ENCODE measurements around the gene KRTAP10-10.
"Not testable (repeated sequence)": the region's sequence is repeated elsewhere in the genome, so short reads cannot be mapped to it uniquely, and the experiment has no call there.

KRTAP10-10 gene

GRCh38 chr21:44640761-44641160, 3.6 kb downstream of the KRTAP10-10 start:
- no peak for DNase-seq

GRCh38 chr21:44643741-44644310, 6.7 kb downstream of the KRTAP10-10 start:
- no CpG with 5 or more reads among the region's 14 CpGs for WGBS (ENCODE audit: extremely low coverage, insufficient coverage, insufficient read length)
- no peak overlapping the region for H3K9ac ChIP-seq (ENCODE audit: low read length)
- H3K79me2 ChIP-seq (ENCODE audit: control insufficient read depth, insufficient read depth, low read length, poor library complexity): no peaks in the 10 kb centered on the region

More at GRCh38 chr21:44640761-44641160, 3.6 kb downstream of the KRTAP10-10 start:
- no peak overlapping the region for H3K4ac ChIP-seq (ENCODE audit: low read depth, low read length)
- WGBS (ENCODE audit: extremely low coverage, insufficient coverage, insufficient read length): no CpG with 5 or more reads among the region's 5 CpGs
- H3K4me2 ChIP-seq (ENCODE audit: low read length): no peak overlapping the region
- H4K12ac ChIP-seq (ENCODE audit: low read depth, low read length): no peak overlapping the region
- no peak overlapping the region for H3K14ac ChIP-seq (ENCODE audit: low read length)
- H3K27ac ChIP-seq (ENCODE audit: low read depth, low read length): no peak overlapping the region
- no peak overlapping the region for H3K4me3 ChIP-seq (ENCODE audit: low read depth, low read length)
- H3K4me1 ChIP-seq (ENCODE audit: control insufficient read depth in 1 of 2, insufficient read depth in 2 of 2, low read length in 2 of 2): no peaks in the 10 kb centered on the region
- no peak overlapping the region for H3K18ac ChIP-seq (ENCODE audit: low read length)
- no peak overlapping the region for H2AK5ac ChIP-seq (ENCODE audit: low read length)
- H2BK5ac ChIP-seq (ENCODE audit: low read depth, low read length, poor library complexity): no peak overlapping the region
- H4K8ac ChIP-seq (ENCODE audit: low read depth, low read length): no peak overlapping the region
- H3K9ac ChIP-seq (ENCODE audit: low read length): no peak overlapping the region
- H2BK120ac ChIP-seq (ENCODE audit: insufficient read depth, low read length, poor library complexity): no peak overlapping the region
- H3K36me3 ChIP-seq (ENCODE audit: control insufficient read depth in 1 of 2, insufficient read depth in 2 of 2, low read length in 2 of 2): no peaks in the 10 kb centered on the region
- no peaks in the 10 kb centered on the region for H3K9me3 ChIP-seq (ENCODE audit: insufficient read depth, low read depth, low read length)
- H4K91ac ChIP-seq (ENCODE audit: low read depth, low read length): no peak overlapping the region
- no peak overlapping the region for H2AFZ ChIP-seq (ENCODE audit: insufficient read depth, low read length, poor library complexity)
- no peak overlapping the region for H2BK12ac ChIP-seq (ENCODE audit: low read length)
- H3K23ac ChIP-seq (ENCODE audit: low read length): no peak overlapping the region
- no peaks in the 10 kb centered on the region for H3K79me1 ChIP-seq (ENCODE audit: low read length)
- no peaks in the 10 kb centered on the region for H3K79me2 ChIP-seq (ENCODE audit: control insufficient read depth, insufficient read depth, low read length, poor library complexity)
- no peaks in the 10 kb centered on the region for H3K27me3 ChIP-seq (ENCODE audit: insufficient read depth, low read length)

GRCh38 chr21:44644878-44645277, 7.7 kb downstream of the KRTAP10-10 start:
- Histone ChIP-seq H2AFZ (ENCODE audit: insufficient read depth, low read length, poor library complexity) (no peak overlapping the region), H4K8ac (ENCODE audit: low read depth, low read length) (no peak overlapping the region), H3K27me3 (ENCODE audit: insufficient read depth, low read length) (no peaks in the 10 kb centered on the region), H3K27ac (ENCODE audit: low read depth, low read length) (no peak overlapping the region), H3K4ac (ENCODE audit: low read depth, low read length) (no peak overlapping the region), H3K23ac (ENCODE audit: low read length) (no peak overlapping the region), H4K12ac (ENCODE audit: low read depth, low read length) (no peak overlapping the region), H3K9me3 (ENCODE audit: insufficient read depth, low read depth, low read length) (no peaks in the 10 kb centered on the region), H3K4me2 (ENCODE audit: low read length) (no peak overlapping the region), H3K18ac (ENCODE audit: low read length) (no peak overlapping the region), H2BK12ac (ENCODE audit: low read length) (no peak overlapping the region), H4K91ac (ENCODE audit: low read depth, low read length) (no peak overlapping the region), H3K14ac (ENCODE audit: low read length) (no peak overlapping the region), H3K36me3 (ENCODE audit: control insufficient read depth in 1 of 2, insufficient read depth in 2 of 2, low read length in 2 of 2) (no peaks in the 10 kb centered on the region), H2BK5ac (ENCODE audit: low read depth, low read length, poor library complexity) (no peak overlapping the region), H3K79me1 (ENCODE audit: low read length) (no peaks in the 10 kb centered on the region), H3K4me3 (ENCODE audit: low read depth, low read length) (no peak overlapping the region), H3K9ac (ENCODE audit: low read length) (no peak overlapping the region), H2AK5ac (ENCODE audit: low read length) (no peak overlapping the region), H3K4me1 (ENCODE audit: control insufficient read depth in 1 of 2, insufficient read depth in 2 of 2, low read length in 2 of 2) (no peaks in the 10 kb centered on the region), H3K79me2 (ENCODE audit: control insufficient read depth, insufficient read depth, low read length, poor library complexity) (no peaks in the 10 kb centered on the region), H2BK120ac (ENCODE audit: insufficient read depth, low read length, poor library complexity) (no peak overlapping the region)
- DNase-seq: no peak
- WGBS (ENCODE audit: extremely low coverage, insufficient coverage, insufficient read length): no CpG with 5 or more reads among the region's 2 CpGs

More at GRCh38 chr21:44643741-44644310, 6.7 kb downstream of the KRTAP10-10 start:
- no peak overlapping the region for H3K23ac ChIP-seq (ENCODE audit: low read length)
- no peaks in the 10 kb centered on the region for H3K27me3 ChIP-seq (ENCODE audit: insufficient read depth, low read length)
- H4K8ac ChIP-seq (ENCODE audit: low read depth, low read length): no peak overlapping the region
- H3K4me3 ChIP-seq (ENCODE audit: low read depth, low read length): no peak overlapping the region
- no peak overlapping the region for H2AFZ ChIP-seq (ENCODE audit: insufficient read depth, low read length, poor library complexity)
- no peaks in the 10 kb centered on the region for H3K9me3 ChIP-seq (ENCODE audit: insufficient read depth, low read depth, low read length)
- no peak overlapping the region for H4K91ac ChIP-seq (ENCODE audit: low read depth, low read length)
- H3K4ac ChIP-seq (ENCODE audit: low read depth, low read length): no peak overlapping the region
- H2BK120ac ChIP-seq (ENCODE audit: insufficient read depth, low read length, poor library complexity): no peak overlapping the region
- no peak overlapping the region for H3K4me2 ChIP-seq (ENCODE audit: low read length)
- H3K14ac ChIP-seq (ENCODE audit: low read length): no peak overlapping the region
- H4K12ac ChIP-seq (ENCODE audit: low read depth, low read length): no peak overlapping the region
- no peak overlapping the region for H2BK5ac ChIP-seq (ENCODE audit: low read depth, low read length, poor library complexity)
- no peak for DNase-seq
- H2AK5ac ChIP-seq (ENCODE audit: low read length): no peak overlapping the region
- no peak overlapping the region for H2BK12ac ChIP-seq (ENCODE audit: low read length)
- H3K4me1 ChIP-seq (ENCODE audit: control insufficient read depth in 1 of 2, insufficient read depth in 2 of 2, low read length in 2 of 2): no peaks in the 10 kb centered on the region
- no peak overlapping the region for H3K27ac ChIP-seq (ENCODE audit: low read depth, low read length)
- H3K79me1 ChIP-seq (ENCODE audit: low read length): no peaks in the 10 kb centered on the region
- no peak overlapping the region for H3K18ac ChIP-seq (ENCODE audit: low read length)
- H3K36me3 ChIP-seq (ENCODE audit: control insufficient read depth in 1 of 2, insufficient read depth in 2 of 2, low read length in 2 of 2): no peaks in the 10 kb centered on the region

GRCh38 chr21:44646366-44647221, 9.4 kb downstream of the KRTAP10-10 start, which contains the start of gene KRTAP10-11:
KRTAP10-11 (plus strand) TSS chr21:44646414; CDS start chr21:44646459, 45 bp downstream.
- not testable (repeated sequence) for H2AFZ ChIP-seq (ENCODE audit: insufficient read depth, low read length, poor library complexity); H3K9me3 ChIP-seq (ENCODE audit: insufficient read depth, low read depth, low read length); H3K4me3 ChIP-seq (ENCODE audit: low read depth, low read length); H2BK120ac ChIP-seq (ENCODE audit: insufficient read depth, low read length, poor library complexity); H2BK12ac ChIP-seq (ENCODE audit: low read length); H3K27me3 ChIP-seq (ENCODE audit: insufficient read depth, low read length); H2AK5ac ChIP-seq (ENCODE audit: low read length); H3K27ac ChIP-seq (ENCODE audit: low read depth, low read length); DNase-seq; H3K36me3 ChIP-seq (ENCODE audit: control insufficient read depth in 1 of 2, insufficient read depth in 2 of 2, low read length in 2 of 2); H2BK5ac ChIP-seq (ENCODE audit: low read depth, low read length, poor library complexity); H3K14ac ChIP-seq (ENCODE audit: low read length); H3K4me2 ChIP-seq (ENCODE audit: low read length); H4K8ac ChIP-seq (ENCODE audit: low read depth, low read length); H3K4ac ChIP-seq (ENCODE audit: low read depth, low read length); H4K12ac ChIP-seq (ENCODE audit: low read depth, low read length); H3K23ac ChIP-seq (ENCODE audit: low read length); H3K4me1 ChIP-seq (ENCODE audit: control insufficient read depth in 1 of 2, insufficient read depth in 2 of 2, low read length in 2 of 2); H3K79me1 ChIP-seq (ENCODE audit: low read length); H3K9ac ChIP-seq (ENCODE audit: low read length); H4K91ac ChIP-seq (ENCODE audit: low read depth, low read length); H3K79me2 ChIP-seq (ENCODE audit: control insufficient read depth, insufficient read depth, low read length, poor library complexity); H3K18ac ChIP-seq (ENCODE audit: low read length)
- no CpG with 5 or more reads among the region's 21 CpGs for WGBS (ENCODE audit: extremely low coverage, insufficient coverage, insufficient read length)

All from trophoblast cell (in vitro differentiated cells and primary cell).